ENCODE results near the gene IZUMO1.

Gene IZUMO1

DNA sequence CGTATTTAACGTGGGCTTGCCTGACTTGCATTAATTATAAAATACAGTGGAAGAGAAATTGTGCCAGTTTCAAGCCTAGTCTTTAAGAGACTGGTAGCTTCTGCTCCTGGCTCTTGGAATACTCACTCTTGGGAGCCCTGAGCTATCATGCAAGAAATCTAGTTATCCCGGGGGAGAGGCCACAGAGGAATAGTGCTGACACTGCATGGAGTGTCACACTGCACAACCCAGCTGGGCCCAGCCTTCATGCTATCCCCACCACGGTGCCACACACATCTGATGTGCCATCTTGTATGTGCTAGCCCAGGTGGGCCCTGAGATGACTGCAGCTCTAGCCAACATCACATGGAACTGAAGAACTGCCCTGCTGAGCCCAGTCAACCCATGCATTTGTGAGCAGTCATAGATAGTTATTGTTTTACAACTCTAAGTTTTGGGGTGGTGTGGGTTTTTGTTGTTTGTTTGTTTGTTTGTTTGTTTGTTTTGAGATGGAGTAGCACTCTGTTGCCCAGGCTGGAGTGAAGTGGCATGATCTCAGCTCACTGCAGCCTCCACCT is 35.5 kb downstream of the IZUMO1 start:
- Histone ChIP-seq H3K27me3 (ENCODE audit: low read length) (no peaks in the 10 kb centered on the region), H3K4me2 (ENCODE audit: low read depth, low read length, poor library complexity, severe bottlenecking) (no peak overlapping the region), H3K27ac (ENCODE audit: low read depth, low read length) (no peak overlapping the region), H3K4me3 (ENCODE audit: insufficient read depth, low read length, poor library complexity, severe bottlenecking) (no peak overlapping the region), H3K9me2 (replicated peaks; ENCODE audit: insufficient read depth, low read length) (no peaks in the 10 kb centered on the region), H3K9me3 (ENCODE audit: insufficient read depth, low read length) (no peaks in the 10 kb centered on the region), H3K9ac (ENCODE audit: low read length) (no peak overlapping the region), H3F3A (ENCODE audit: insufficient read depth) (no peaks in the 10 kb centered on the region), H3K79me2 (ENCODE audit: insufficient read depth, low read length) (no peaks in the 10 kb centered on the region), H4K20me1 (ENCODE audit: low read depth, low read length) (no peaks in the 10 kb centered on the region), H3K36me3 (ENCODE audit: low read length) (no peaks in the 10 kb centered on the region), H2AFZ (ENCODE audit: low read depth, low read length, severe bottlenecking) (no peak overlapping the region)
- TF ChIP-seq, protein P1, sequence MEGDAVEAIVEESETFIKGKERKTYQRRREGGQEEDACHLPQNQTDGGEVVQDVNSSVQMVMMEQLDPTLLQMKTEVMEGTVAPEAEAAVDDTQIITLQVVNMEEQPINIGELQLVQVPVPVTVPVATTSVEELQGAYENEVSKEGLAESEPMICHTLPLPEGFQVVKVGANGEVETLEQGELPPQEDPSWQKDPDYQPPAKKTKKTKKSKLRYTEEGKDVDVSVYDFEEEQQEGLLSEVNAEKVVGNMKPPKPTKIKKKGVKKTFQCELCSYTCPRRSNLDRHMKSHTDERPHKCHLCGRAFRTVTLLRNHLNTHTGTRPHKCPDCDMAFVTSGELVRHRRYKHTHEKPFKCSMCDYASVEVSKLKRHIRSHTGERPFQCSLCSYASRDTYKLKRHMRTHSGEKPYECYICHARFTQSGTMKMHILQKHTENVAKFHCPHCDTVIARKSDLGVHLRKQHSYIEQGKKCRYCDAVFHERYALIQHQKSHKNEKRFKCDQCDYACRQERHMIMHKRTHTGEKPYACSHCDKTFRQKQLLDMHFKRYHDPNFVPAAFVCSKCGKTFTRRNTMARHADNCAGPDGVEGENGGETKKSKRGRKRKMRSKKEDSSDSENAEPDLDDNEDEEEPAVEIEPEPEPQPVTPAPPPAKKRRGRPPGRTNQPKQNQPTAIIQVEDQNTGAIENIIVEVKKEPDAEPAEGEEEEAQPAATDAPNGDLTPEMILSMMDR (IDR thresholded peaks at IDR 0.05; ENCODE audit: insufficient read depth, low read length, poor library complexity, severe bottlenecking) = no peak
- no peak for TF ChIP-seq EZH2phosphoT487 (conservative IDR thresholded peaks at IDR 0.05; ENCODE audit: low read length)

GRCh38 chr19:48708471-48708870 is 38.2 kb downstream of the IZUMO1 start:
- Histone ChIP-seq H3K4me3 (ENCODE audit: insufficient read depth, low read length, poor library complexity, severe bottlenecking) (no peak overlapping the region), H3K27me3 (ENCODE audit: low read length) (no peaks in the 10 kb centered on the region), H2AFZ (ENCODE audit: low read depth, low read length, severe bottlenecking) (no peak overlapping the region), H3K9me2 (replicated peaks; ENCODE audit: insufficient read depth, low read length) (no peaks in the 10 kb centered on the region), H3K79me2 (ENCODE audit: insufficient read depth, low read length) (no peaks in the 10 kb centered on the region), H3K36me3 (ENCODE audit: low read length) (no peaks in the 10 kb centered on the region), H3K9ac (ENCODE audit: low read length) (no peak overlapping the region), H3K27ac (ENCODE audit: low read depth, low read length) (no peak overlapping the region), H3K9me3 (ENCODE audit: insufficient read depth, low read length) (no peaks in the 10 kb centered on the region), H3F3A (ENCODE audit: insufficient read depth) (no peaks in the 10 kb centered on the region), H4K20me1 (ENCODE audit: low read depth, low read length) (no peaks in the 10 kb centered on the region), H3K4me2 (ENCODE audit: low read depth, low read length, poor library complexity, severe bottlenecking) (no peak overlapping the region)
- TF ChIP-seq, protein P1 (IDR thresholded peaks at IDR 0.05; ENCODE audit: insufficient read depth, low read length, poor library complexity, severe bottlenecking) = no peak
- TF ChIP-seq EZH2phosphoT487 (conservative IDR thresholded peaks at IDR 0.05; ENCODE audit: low read length) = no peak

- Histone ChIP-seq H3K36me3 (ENCODE audit: low read length) (no peaks in the 10 kb centered on the region), H3K27ac (ENCODE audit: low read depth, low read length) (no peak overlapping the region), H2AFZ (ENCODE audit: low read depth, low read length, severe bottlenecking) (no peak overlapping the region), H3K4me2 (ENCODE audit: low read depth, low read length, poor library complexity, severe bottlenecking) (no peak overlapping the region), H3K27me3 (ENCODE audit: low read length) (no peaks in the 10 kb centered on the region), H3F3A (ENCODE audit: insufficient read depth) (no peaks in the 10 kb centered on the region), H3K9me2 (replicated peaks; ENCODE audit: insufficient read depth, low read length) (no peaks in the 10 kb centered on the region), H3K9ac (ENCODE audit: low read length) (no peak overlapping the region), H4K20me1 (ENCODE audit: low read depth, low read length) (no peaks in the 10 kb centered on the region), H3K79me2 (ENCODE audit: insufficient read depth, low read length) (no peaks in the 10 kb centered on the region), H3K4me3 (ENCODE audit: insufficient read depth, low read length, poor library complexity, severe bottlenecking) (no peak overlapping the region), H3K9me3 (ENCODE audit: insufficient read depth, low read length) (no peaks in the 10 kb centered on the region)
- TF ChIP-seq, protein P1 (IDR thresholded peaks at IDR 0.05; ENCODE audit: insufficient read depth, low read length, poor library complexity, severe bottlenecking) = no peak
- no peak for TF ChIP-seq EZH2phosphoT487 (conservative IDR thresholded peaks at IDR 0.05; ENCODE audit: low read length)
Observed at GRCh38 chr19:48705431-48705830, 41.3 kb downstream of the IZUMO1 start.

Data from SU-DHL-6 (cell line).